ENCODE measurements around the gene ABHD17C. TPM values are rescaled to one million over a fixed set of nuclear protein-coding genes. Genes with fewer than 3 reads are reported as not detected.

Gene ABHD17C
- total RNA-seq, 2 donors from 2014 or later, result 20.9 to 21.5 TPM

GRCh38 chr15:80790236-80790635 is 95.1 kb downstream of the ABHD17C start:
- WGBS, 2 experiments (ENCODE audit: insufficient coverage in 1 of 2, insufficient read length in 1 of 2), result 89 to 93% methylated on average over 3 to 5 of the region's 5 CpGs
- Histone ChIP-seq H3K9ac (ENCODE audit: extremely low read depth, low read length, poor library complexity, severe bottlenecking) (no peak overlapping the region), H3K36me3 (ENCODE audit: control insufficient read depth, insufficient read depth, low read length) (no peaks in the 10 kb centered on the region), H3K27me3 (ENCODE audit: control insufficient read depth, insufficient read depth, low read length, poor library complexity, severe bottlenecking) (peaks cover 5% of the 10 kb centered on the region), H3K9me3 (ENCODE audit: control insufficient read depth, low read length) (no peaks in the 10 kb centered on the region), H3K4me3 (ENCODE audit: low read length) (no peak overlapping the region), H3K4me1 (ENCODE audit: control insufficient read depth, insufficient read depth, low read length) (no peaks in the 10 kb centered on the region), H3K27ac (ENCODE audit: low read depth, low read length) (no peak overlapping the region)
- no peak for DNase-seq
- no peaks in the 10 kb centered on the region for H3K9me3 Mint-ChIP-seq
- H3K27me3 Mint-ChIP-seq (ENCODE audit: insufficient read depth), result no peaks in the 10 kb centered on the region
- no peak overlapping the region for H3K27ac Mint-ChIP-seq
- TF ChIP-seq CTCF (conservative IDR thresholded peaks at IDR 0.05), result no peak
- no peak overlapping the region for H3K4me3 Mint-ChIP-seq
- no peaks in the 10 kb centered on the region for H3K4me1 Mint-ChIP-seq
- H3K36me3 Mint-ChIP-seq (ENCODE audit: low read depth), result no peaks in the 10 kb centered on the region

GRCh38 chr15:80791004-80791403 is 95.9 kb downstream of the ABHD17C start:
- no peak overlapping the region for H3K9ac ChIP-seq (ENCODE audit: extremely low read depth, low read length, poor library complexity, severe bottlenecking)
- Mint-ChIP-seq H3K27me3 (ENCODE audit: insufficient read depth) (no peaks in the 10 kb centered on the region), H3K27ac (no peak overlapping the region), H3K36me3 (ENCODE audit: low read depth) (no peaks in the 10 kb centered on the region), H3K4me1 (no peaks in the 10 kb centered on the region), H3K9me3 (no peaks in the 10 kb centered on the region), H3K4me3 (no peak overlapping the region)
- H3K4me3 ChIP-seq (ENCODE audit: low read length), result no peak overlapping the region
- 92 to 100% methylated on average over 1 of the region's 1 CpG for WGBS, 2 experiments (ENCODE audit: insufficient coverage in 1 of 2, insufficient read length in 1 of 2)
- H3K27ac ChIP-seq (ENCODE audit: low read depth, low read length), result no peak overlapping the region
- no peaks in the 10 kb centered on the region for H3K9me3 ChIP-seq (ENCODE audit: control insufficient read depth, low read length)
- no peak for TF ChIP-seq CTCF (conservative IDR thresholded peaks at IDR 0.05)
- no peaks in the 10 kb centered on the region for H3K4me1 ChIP-seq (ENCODE audit: control insufficient read depth, insufficient read depth, low read length)
- H3K36me3 ChIP-seq (ENCODE audit: control insufficient read depth, insufficient read depth, low read length), result no peaks in the 10 kb centered on the region
- DNase-seq, result no peak
- H3K27me3 ChIP-seq (ENCODE audit: control insufficient read depth, insufficient read depth, low read length, poor library complexity, severe bottlenecking), result peaks cover 5% of the 10 kb centered on the region

- Mint-ChIP-seq H3K4me3 (no peak overlapping the region), H3K36me3 (ENCODE audit: low read depth) (no peaks in the 10 kb centered on the region), H3K27me3 (ENCODE audit: insufficient read depth) (no peaks in the 10 kb centered on the region), H3K27ac (no peak overlapping the region), H3K4me1 (no peaks in the 10 kb centered on the region), H3K9me3 (no peaks in the 10 kb centered on the region)
- no peak for DNase-seq
- no peak overlapping the region for H3K4me3 ChIP-seq (ENCODE audit: low read length)
- H3K27ac ChIP-seq (ENCODE audit: low read depth, low read length), result no peak overlapping the region
- no peaks in the 10 kb centered on the region for H3K4me1 ChIP-seq (ENCODE audit: control insufficient read depth, insufficient read depth, low read length)
- no peaks in the 10 kb centered on the region for H3K36me3 ChIP-seq (ENCODE audit: control insufficient read depth, insufficient read depth, low read length)
- no peak for TF ChIP-seq CTCF (conservative IDR thresholded peaks at IDR 0.05)
- peaks cover 8% of the 10 kb centered on the region for H3K27me3 ChIP-seq (ENCODE audit: control insufficient read depth, insufficient read depth, low read length, poor library complexity, severe bottlenecking)
- H3K9ac ChIP-seq (ENCODE audit: extremely low read depth, low read length, poor library complexity, severe bottlenecking), result no peak overlapping the region
- H3K9me3 ChIP-seq (ENCODE audit: control insufficient read depth, low read length), result no peaks in the 10 kb centered on the region
- WGBS, 2 experiments (ENCODE audit: insufficient coverage in 1 of 2, insufficient read length in 1 of 2), result 71 to 95% methylated on average over 3 to 5 of the region's 5 CpGs
These were observed 101.3 kb downstream of the ABHD17C start for GRCh38 chr15:80796407-80796806.
